ENCODE measurements around the gene ATP10B.

DNA sequence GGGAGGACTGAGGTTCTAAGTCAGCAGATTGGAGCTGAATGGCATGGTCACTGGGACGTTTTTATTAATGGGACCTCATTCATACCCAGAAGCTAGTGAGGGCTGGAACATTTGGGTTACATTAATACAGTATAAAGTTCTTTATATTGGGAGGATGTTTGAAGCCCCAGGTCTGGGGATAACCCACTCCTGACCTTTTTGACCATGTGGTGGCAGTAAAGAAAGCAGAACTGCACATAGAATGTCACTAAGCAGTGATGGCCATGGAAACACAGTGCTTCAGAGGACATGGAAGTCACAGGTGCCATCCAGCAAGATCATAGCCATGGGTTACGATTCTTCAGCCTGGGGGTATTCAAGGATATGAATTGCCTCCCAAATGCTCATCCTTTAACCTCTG is 176.0 kb downstream of the ATP10B start:
- TF ChIP-seq, protein P1, sequence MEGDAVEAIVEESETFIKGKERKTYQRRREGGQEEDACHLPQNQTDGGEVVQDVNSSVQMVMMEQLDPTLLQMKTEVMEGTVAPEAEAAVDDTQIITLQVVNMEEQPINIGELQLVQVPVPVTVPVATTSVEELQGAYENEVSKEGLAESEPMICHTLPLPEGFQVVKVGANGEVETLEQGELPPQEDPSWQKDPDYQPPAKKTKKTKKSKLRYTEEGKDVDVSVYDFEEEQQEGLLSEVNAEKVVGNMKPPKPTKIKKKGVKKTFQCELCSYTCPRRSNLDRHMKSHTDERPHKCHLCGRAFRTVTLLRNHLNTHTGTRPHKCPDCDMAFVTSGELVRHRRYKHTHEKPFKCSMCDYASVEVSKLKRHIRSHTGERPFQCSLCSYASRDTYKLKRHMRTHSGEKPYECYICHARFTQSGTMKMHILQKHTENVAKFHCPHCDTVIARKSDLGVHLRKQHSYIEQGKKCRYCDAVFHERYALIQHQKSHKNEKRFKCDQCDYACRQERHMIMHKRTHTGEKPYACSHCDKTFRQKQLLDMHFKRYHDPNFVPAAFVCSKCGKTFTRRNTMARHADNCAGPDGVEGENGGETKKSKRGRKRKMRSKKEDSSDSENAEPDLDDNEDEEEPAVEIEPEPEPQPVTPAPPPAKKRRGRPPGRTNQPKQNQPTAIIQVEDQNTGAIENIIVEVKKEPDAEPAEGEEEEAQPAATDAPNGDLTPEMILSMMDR (IDR thresholded peaks at IDR 0.05) = peak in 1 of 7 experiments; percentile 4
- TF ChIP-seq POLR2A (IDR thresholded peaks at IDR 0.05) = no peak
